Measurements from ENCODE around the gene DGKH.

GRCh38 chr13:42113478-42113877 lies 65.0 kb downstream of the DGKH start:
- TF ChIP-seq POLR2A (IDR thresholded peaks at IDR 0.05) (no peak), CTCF (IDR thresholded peaks at IDR 0.05) (no peak)

Measured in breast epithelium (tissue), 3 donors.